ENCODE results near the gene TAGLN3. TPM values are rescaled to one million over a fixed set of nuclear protein-coding genes. Genes with fewer than 3 reads are reported as not detected.

TAGLN3 gene
- total RNA-seq, 2 donors from 2014 or later: not detected

GRCh38 chr3:112017091-112017490, 18.4 kb downstream of the TAGLN3 start:
- H3K9me3 ChIP-seq: no peaks in the 10 kb centered on the region
- no peak for TF ChIP-seq CTCF (IDR thresholded peaks at IDR 0.05)
- DNase-seq (ENCODE audit: low spot score) (no peak), ATAC-seq (ENCODE audit: insufficient number of reproducible peaks, low FRiP score, low read depth) (no peak)
- H3K27me3 ChIP-seq (replicated peaks; ENCODE audit: insufficient read depth): no peaks in the 10 kb centered on the region
- H3K36me3 ChIP-seq: no peaks in the 10 kb centered on the region
- H3K4me3 ChIP-seq: no peak overlapping the region
- no peak overlapping the region for H3K27ac ChIP-seq
- peaks cover 0 to 12% of the 10 kb centered on the region in 2 donors for H3K4me1 ChIP-seq (ENCODE audit: control insufficient read depth in 1 of 2, low read depth in 2 of 2)

GRCh38 chr3:112018712-112019111, 20.0 kb downstream of the TAGLN3 start:
- H3K27me3 ChIP-seq (replicated peaks; ENCODE audit: insufficient read depth): no peaks in the 10 kb centered on the region
- H3K4me3 ChIP-seq: no peak overlapping the region
- no peak overlapping the region for H3K27ac ChIP-seq
- H3K9me3 ChIP-seq: no peaks in the 10 kb centered on the region
- H3K36me3 ChIP-seq: no peaks in the 10 kb centered on the region
- H3K4me1 ChIP-seq (ENCODE audit: control insufficient read depth in 1 of 2, low read depth in 2 of 2): no peaks in the 10 kb centered on the region
- no peak for ATAC-seq (ENCODE audit: insufficient number of reproducible peaks, low FRiP score, low read depth)
- no peak for DNase-seq (ENCODE audit: low spot score)
- no peak for TF ChIP-seq CTCF (IDR thresholded peaks at IDR 0.05)

GRCh38 chr3:112019716-112020115, 21.0 kb downstream of the TAGLN3 start:
- Histone ChIP-seq H3K9me3 (no peaks in the 10 kb centered on the region), H3K4me1 (ENCODE audit: control insufficient read depth in 1 of 2, low read depth in 2 of 2) (no peaks in the 10 kb centered on the region), H3K4me3 (no peak overlapping the region), H3K27me3 (replicated peaks; ENCODE audit: insufficient read depth) (no peaks in the 10 kb centered on the region), H3K36me3 (no peaks in the 10 kb centered on the region), H3K27ac (no peak overlapping the region)
- no peak for ATAC-seq (ENCODE audit: insufficient number of reproducible peaks, low FRiP score, low read depth)
- TF ChIP-seq CTCF (IDR thresholded peaks at IDR 0.05): no peak
- no peak for DNase-seq (ENCODE audit: low spot score)

GRCh38 chr3:112020674-112021085, 22.0 kb downstream of the TAGLN3 start:
- ATAC-seq (ENCODE audit: insufficient number of reproducible peaks, low FRiP score, low read depth) (no peak), DNase-seq (ENCODE audit: low spot score) (no peak)
- H3K4me3 ChIP-seq: no peak overlapping the region
- H3K9me3 ChIP-seq: no peaks in the 10 kb centered on the region
- H3K27me3 ChIP-seq (replicated peaks; ENCODE audit: insufficient read depth): no peaks in the 10 kb centered on the region
- no peaks in the 10 kb centered on the region for H3K36me3 ChIP-seq
- H3K4me1 ChIP-seq (ENCODE audit: control insufficient read depth in 1 of 2, low read depth in 2 of 2): no peaks in the 10 kb centered on the region
- TF ChIP-seq CTCF (IDR thresholded peaks at IDR 0.05): no peak
- H3K27ac ChIP-seq: no peak overlapping the region

- Histone ChIP-seq H3K9me3 (no peaks in the 10 kb centered on the region), H3K4me1 (ENCODE audit: control insufficient read depth in 1 of 2, low read depth in 2 of 2) (no peaks in the 10 kb centered on the region), H3K27me3 (replicated peaks; ENCODE audit: insufficient read depth) (no peaks in the 10 kb centered on the region), H3K36me3 (no peaks in the 10 kb centered on the region), H3K27ac (no peak overlapping the region), H3K4me3 (no peak overlapping the region)
- TF ChIP-seq CTCF (IDR thresholded peaks at IDR 0.05): no peak
- no peak for ATAC-seq (ENCODE audit: insufficient number of reproducible peaks, low FRiP score, low read depth)
- no peak for DNase-seq (ENCODE audit: low spot score)
Observed at GRCh38 chr3:112027142-112027541, 28.4 kb downstream of the TAGLN3 start.

All from thoracic aorta (tissue), 2 donors.